Measurements from ENCODE around the gene PYGM.

Gene PYGM

DNA sequence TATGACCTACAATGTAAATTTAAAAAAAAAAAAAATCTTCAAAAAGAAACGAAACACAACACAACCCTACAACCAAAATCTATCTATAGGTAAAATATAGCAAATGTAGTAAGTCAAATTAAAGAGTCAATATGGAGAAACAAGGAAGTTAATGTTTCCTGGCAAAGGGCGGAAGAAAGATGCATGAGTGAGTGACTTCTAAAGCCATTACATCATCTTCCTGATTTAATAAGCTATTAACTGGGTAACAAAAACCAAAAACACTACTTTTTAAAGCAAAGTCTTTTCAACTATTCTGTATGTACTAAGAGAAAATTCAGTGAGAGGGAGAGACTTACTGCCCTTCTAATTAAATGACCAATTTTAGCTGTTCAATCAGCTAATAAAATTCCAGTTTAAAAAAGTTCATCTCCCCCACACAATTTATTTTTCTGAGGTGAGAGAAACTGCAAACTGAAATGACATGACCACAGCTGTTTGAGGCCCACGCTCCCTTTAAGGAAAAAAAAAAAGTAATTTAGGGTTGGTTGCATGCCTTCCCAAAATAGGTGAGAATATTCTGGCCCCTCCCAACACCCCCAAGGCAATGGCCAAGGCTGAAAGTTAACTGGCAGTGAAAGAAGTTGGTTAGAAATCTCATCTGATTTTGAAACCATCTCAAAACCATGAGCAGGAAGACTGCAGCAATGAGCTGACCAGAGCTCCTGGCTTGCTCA is 12.7 kb upstream of the PYGM start:
- no peak overlapping the region for H3K4me3 ChIP-seq (ENCODE audit: low read depth, low read length)
- no peak for DNase-seq (ENCODE audit: low read depth)

DNA sequence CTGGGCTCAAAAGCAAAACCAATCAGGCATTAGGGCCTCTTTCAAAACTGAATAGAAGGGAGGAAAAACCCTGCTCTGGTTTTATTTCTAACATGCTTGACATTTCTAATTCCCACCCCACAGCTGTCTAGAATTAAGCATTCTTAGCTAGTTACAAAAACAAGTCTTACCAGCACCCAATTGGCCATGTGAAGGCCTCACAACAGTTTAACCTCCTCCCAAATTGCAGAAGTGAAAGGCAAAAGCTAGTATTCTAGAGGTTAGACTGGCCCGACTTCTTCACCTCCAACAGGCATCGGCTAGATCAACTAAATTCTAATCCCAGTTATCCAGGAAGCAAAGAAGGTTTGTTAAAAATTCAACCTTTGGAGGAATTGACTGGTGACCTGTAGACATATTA is 12.1 kb upstream of the PYGM start:
- DNase-seq (ENCODE audit: low read depth) = no peak
- no peak overlapping the region for H3K4me3 ChIP-seq (ENCODE audit: low read depth, low read length)

DNA sequence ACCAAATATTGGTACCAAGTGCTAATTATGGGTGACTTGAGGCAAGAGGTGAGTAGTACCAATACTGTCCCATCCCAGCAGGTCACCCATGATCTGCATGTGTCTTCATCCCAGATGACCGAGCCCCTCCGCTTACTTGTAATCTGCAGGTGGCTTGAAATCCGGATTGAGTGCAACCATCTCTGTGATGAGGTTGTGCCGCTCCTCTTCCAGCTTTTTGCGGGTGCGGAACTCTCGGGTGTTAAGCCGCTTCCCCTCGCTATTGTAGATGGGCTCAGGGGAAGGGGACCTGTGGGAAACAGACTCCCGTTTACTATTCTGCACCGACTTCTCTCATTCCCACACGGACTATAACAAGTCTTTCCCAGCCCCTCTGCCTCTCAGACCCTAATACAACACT is 10.3 kb upstream of the PYGM start:
- no peak overlapping the region for H3K4me3 ChIP-seq (ENCODE audit: low read depth, low read length)
- DNase-seq (ENCODE audit: low read depth) = no peak

DNA sequence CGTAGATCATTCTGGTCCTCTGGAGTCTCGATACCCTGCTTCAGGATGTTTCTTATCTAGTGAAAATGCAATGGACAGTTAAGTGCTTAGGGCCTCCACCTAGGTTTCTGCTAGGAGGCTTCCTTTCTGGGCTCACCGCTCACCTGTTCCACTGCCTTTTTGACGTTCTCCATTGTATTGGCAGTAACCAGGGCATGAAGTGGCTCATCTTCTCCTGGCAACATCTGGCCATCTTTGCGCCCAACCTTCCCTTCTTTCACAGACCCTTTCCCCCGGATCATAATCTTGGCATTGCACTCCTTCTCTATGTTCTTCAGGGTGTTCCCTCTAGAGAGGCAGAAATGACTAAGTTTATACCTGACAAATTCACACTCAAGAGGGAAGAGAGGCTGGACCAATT is 9.5 kb upstream of the PYGM start:
- no peak overlapping the region for H3K4me3 ChIP-seq (ENCODE audit: low read depth, low read length)
- DNase-seq (ENCODE audit: low read depth) = no peak

DNA sequence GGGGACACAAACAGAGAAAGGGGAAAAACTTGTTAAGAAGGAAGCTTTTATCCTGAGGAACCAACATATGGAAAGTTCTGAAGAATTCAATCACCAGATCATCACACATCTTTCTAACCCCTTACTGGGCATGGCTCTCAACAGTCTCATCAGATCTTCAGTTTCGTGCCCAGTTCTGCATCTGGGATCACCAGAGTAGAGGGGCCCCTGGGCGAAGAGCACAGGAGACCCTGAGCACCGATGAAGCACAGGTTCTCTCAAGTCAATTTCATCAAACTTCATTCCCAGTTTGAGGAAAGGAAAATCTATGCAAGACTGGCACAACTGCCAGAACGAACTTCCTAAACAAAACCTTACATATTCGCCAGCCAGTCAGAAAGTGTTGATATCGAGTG is 8.5 kb upstream of the PYGM start:
- no peak for DNase-seq (ENCODE audit: low read depth)
- no peak overlapping the region for H3K4me3 ChIP-seq (ENCODE audit: low read depth, low read length)

DNA sequence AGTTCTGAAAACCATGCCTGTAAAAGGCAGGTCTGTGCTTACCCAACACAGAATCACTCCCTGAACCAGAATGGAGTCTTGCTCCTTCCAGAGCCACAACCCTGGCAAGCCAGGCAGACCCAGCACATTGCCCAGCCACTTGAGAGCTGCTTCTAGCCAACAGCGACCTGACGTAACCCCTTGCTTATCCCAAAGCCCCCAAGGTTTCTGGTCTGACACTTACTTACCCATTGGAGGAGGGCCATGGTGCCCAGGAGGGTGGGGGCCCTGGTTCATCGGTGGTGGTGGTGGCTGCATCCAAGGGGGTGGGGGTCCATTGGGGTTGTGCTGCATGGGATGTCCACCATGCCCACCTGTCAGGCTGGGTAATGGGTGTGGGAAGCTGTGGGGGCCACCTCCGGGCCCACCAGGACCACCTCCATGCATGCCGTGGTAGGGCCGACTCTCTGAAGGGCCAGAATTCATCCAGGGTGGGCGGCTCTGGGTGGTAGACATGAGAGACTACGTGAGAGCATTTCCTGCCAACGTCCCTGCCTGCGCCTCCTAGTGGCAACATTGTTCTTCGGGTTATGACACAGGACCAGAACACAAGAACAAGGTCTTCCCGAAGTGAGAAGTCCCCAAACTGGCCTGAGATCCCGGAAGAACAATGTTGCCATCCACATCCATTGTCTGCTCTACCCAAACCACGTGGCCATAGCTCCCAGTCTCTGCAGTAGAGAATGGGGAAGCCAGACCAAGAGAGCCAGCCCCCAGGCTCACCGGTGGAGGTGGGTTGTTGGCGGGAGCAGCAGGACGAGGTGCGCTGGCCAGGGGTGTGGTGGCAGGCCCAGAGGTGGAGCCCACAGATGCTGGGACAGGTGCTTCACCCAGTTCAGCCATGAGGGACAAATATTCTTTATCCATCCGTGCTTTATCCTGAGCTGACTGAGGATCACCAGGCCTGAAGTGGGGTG is 7.8 kb upstream of the PYGM start:
- no peak overlapping the region for H3K4me3 ChIP-seq (ENCODE audit: low read depth, low read length)
- no peak for DNase-seq (ENCODE audit: low read depth)

DNA sequence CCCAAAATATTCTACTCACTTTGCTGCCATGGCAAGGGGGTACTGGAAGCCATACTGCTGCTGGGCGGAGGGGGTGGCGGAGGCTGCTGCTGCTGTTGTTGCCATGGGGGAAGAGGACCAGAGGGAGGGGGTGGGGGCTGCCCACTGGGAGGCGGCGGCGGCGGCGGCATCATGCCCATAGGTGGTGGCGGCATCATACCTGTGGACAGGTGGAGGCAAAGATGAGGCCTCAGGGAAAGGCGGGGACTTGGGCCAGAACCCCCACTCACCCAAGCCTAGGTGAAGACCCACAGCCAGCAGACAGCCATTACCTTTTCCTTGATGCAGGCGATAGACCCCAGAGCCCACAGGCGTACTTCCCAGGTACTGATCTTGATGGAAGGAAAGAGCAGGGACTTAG is 7.1 kb upstream of the PYGM start:
- H3K4me3 ChIP-seq (ENCODE audit: low read depth, low read length) = no peak overlapping the region
- no peak for DNase-seq (ENCODE audit: low read depth)

DNA sequence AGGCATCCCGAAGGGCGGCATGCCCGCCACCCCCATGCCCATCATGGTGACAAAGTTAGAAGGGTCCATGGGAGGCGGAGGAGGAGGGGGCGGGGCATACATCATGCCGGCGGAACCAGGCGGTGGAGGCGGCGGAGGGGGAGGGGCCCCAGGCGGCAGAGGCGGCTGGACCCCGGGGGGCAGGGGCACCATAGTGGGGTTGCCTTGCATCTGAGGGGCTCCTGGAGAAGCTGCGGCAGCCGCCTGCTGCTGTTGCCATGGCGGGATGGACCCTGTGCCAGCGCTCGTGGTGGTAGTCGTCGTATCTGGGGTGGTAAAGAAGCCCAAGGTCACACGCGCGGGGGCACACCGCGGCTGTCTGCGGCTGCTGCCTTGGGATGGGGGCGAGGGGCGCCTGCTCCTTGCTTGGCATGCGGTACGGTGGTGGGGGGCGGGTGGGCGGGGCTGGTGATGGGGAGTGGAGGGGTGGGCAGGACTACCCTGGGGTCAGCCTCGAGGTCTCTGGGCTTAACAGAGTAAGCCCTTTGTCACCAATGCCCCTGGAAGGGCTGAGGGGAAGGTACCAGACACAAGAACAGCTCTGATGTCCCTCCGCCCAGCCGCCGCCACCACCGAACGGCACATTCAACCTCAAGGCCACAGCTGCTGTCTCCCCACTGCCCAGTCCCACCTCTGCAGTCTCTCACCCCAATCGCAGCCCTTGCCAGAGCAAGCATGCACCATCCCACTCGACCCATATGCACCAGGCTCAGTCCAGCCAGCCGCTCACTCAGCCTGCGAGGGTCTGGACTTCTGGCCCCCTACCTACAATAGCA is 6.3 kb upstream of the PYGM start:
- no peak overlapping the region for H3K4me3 ChIP-seq (ENCODE audit: low read depth, low read length)
- DNase-seq (ENCODE audit: low read depth) = no peak

DNA sequence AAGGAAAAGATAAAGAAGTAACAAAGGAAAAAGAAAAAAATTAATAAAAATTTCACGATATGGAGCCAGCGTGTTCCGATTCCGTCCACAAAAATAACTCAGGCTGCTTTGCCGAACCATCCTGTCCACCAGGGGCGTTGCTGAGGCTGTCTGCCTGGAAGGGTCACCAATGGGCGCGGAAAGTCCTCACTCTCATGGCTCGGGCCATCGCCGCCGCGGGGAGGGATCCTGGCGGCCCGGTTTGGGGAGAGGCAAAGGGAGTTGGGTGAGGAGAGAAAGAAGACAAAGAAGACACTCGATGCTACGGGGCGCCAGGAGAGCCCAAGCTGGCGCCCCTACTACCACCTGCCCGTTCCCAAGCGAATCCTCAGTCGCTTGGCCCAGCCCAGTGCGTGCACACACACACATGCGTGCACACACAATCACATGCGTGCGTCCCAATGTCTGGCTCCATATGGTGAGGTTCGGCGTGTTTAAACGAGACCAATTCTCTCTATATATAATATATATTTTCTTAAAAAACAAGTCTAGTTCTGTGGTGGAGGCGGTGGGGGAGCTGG is 5.6 kb upstream of the PYGM start:
- no peak overlapping the region for H3K4me3 ChIP-seq (ENCODE audit: low read depth, low read length)
- no peak for DNase-seq (ENCODE audit: low read depth)

DNA sequence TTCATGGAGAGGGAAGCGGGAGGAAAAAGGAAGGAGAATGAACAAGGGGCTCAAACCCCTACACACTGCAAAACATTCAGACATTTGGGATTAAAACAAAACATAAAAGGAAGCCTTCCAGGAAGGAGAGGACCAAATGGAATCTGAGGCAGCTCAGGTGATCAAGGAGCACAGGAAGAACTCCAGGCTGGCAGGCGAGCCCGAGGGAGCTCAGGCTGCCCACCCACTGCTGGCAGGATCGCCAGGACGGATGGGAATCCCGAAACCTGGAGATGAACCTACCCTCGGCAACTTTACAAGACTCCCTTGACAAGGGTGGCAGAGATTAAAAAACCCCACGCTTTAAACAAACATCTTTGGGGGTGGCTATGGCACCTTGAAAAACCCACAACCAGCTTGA is 5.0 kb upstream of the PYGM start:
- H3K4me3 ChIP-seq (ENCODE audit: low read depth, low read length) = no peak overlapping the region
- no peak for DNase-seq (ENCODE audit: low read depth)

DNA sequence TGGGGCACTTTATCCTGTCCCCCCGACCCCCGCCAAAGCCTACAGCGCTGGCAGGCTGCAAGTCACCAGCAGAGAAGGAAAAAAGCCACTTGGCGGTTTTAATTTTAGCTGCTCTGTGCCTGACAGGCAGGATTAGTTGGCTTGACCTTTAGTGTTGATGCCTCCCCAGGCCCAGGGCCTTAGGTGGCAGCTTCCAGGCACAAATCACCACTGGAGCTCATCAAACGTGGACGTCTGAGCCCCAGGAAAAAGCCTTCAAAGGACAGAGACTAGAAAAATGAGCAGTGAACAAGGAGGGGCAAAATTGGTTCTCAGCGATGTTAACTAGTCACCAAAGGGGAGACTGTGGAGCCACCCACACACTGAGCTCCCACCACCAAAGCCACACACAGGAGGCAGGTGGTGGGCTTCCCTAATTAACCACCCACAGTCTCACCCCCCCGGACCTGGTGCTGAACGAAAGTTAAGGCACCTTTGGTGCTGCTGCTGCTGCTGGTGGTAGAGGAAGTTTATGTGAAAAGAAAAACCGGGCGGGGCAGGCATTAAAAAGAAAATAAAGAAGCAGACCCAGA is 4.4 kb upstream of the PYGM start:
- H3K4me3 ChIP-seq (ENCODE audit: low read depth, low read length) = no peak overlapping the region
- DNase-seq (ENCODE audit: low read depth) = no peak

DNA sequence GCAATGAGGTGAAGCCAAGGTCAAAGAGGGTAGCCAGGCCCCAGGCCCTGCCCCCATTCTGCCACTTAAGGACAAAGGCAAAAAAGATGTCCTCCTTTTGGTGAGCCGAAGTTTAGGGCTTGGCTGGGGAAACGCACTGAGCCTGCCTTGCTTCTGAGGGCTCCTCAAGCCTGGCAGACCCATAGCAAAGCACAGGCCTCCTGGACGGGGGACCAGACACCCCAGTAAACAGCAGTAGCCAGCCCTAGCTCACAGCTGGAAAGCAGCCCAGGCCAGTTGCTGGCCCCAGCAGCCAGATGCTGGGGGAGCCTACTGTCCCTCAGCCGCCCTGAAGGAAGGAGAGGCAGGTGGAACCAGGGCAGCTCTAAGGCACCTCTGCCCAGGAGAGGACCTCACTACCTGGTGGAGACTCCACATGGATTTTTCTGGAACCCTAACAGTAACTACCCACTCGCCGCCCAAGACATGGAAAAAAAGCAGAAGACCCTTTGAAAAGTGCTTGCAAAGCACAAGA is 3.8 kb upstream of the PYGM start:
- DNase-seq (ENCODE audit: low read depth) = no peak
- H3K4me3 ChIP-seq (ENCODE audit: low read depth, low read length) = no peak overlapping the region

DNA sequence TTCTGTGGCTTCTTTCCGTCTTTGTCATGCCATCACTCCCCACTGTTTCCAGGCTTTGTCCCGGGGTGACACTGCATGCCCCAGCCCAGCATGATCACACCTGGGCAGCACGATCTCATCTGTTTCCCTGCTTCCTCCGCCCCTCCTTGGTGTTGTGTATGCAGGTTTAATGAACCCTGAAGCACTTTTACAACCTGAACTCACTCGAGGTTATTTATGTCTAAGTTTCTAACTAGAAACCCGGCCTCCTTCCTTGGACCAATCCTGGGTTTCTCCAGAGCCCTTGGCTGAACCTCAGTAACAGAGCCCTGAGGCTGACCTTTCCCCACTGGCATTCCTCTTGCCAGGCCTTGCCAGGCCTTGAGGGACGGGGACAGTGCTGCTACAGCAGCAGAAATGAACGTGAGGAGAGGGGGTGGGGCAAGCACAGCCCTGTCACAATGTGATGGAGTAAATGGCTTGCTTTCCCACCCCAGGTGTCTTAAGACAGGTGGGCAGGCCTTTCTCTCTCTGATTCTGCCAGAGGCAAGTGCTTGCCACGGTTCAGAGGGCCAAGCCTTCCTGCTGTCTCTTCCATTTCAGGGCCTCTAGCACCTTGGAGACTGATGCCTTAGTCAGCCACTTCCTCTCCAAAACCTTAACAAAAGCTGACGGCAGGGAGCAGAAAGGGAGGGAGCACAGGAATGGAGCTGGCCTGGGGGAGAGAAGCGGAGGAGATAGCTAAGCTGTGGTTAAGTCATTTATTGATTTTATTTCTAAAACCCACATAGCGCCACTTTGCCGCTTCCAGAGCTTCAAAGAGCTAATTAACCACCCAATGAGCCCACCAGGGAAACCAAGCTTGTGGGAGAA is 3.1 kb upstream of the PYGM start:
- DNase-seq (ENCODE audit: low read depth) = peak; percentile 32
- H3K4me3 ChIP-seq (ENCODE audit: low read depth, low read length) = no peak overlapping the region

DNA sequence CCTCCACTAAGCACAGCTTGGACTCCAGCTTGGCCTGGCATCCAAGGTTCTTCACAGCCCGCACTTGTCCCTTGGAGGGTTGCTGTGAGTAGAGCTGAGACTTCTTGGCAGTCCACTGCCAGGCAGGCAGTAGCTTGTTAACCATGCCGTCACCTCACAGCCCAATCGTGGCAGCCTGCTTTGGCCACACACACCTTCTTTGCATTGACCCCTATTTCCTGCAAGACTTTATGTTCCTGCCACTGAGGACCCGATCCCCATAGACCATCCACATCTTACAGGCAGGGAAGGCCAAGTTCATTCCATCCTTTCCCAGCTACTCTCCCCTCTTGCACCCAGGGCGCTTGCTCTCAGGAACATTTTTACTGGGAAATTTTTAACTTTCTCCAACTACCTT is 2.5 kb upstream of the PYGM start:
- no peak for DNase-seq (ENCODE audit: low read depth)
- no peak overlapping the region for H3K4me3 ChIP-seq (ENCODE audit: low read depth, low read length)

DNA sequence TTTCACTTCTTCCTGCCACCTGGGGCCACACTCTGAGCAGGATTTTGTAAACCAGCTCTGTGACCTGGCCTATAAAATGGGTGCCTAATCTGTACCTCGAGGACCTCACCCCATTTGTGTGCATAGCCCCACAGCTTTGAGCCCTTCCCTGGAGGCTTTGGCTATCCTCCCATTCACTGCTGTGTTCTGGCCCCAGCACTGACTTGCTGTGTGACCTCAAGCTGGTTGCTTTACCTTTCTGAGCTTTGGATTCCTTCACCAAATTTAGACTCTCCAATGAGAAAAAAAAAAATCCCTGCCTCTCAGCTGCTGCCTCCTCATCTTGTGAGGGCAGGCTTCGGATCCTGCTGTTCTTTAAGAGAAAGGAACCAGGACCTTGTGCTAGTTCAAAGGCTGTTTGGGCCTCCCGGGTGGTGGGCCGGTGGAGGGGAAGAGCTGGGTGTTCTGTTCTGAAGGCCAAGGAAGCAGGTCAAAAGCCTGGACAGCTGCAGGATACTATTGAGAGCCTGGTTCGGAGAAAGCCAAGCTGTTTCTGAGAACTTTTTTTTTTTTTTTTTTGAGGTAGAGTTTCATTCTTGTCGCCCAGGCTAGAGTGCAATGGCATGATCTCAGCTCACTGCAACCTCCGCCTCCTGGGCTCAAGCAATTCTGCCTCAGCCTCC is 1.1 kb upstream of the PYGM start:
- no peak overlapping the region for H3K4me3 ChIP-seq (ENCODE audit: low read depth, low read length)
- no peak for DNase-seq (ENCODE audit: low read depth)

DNA sequence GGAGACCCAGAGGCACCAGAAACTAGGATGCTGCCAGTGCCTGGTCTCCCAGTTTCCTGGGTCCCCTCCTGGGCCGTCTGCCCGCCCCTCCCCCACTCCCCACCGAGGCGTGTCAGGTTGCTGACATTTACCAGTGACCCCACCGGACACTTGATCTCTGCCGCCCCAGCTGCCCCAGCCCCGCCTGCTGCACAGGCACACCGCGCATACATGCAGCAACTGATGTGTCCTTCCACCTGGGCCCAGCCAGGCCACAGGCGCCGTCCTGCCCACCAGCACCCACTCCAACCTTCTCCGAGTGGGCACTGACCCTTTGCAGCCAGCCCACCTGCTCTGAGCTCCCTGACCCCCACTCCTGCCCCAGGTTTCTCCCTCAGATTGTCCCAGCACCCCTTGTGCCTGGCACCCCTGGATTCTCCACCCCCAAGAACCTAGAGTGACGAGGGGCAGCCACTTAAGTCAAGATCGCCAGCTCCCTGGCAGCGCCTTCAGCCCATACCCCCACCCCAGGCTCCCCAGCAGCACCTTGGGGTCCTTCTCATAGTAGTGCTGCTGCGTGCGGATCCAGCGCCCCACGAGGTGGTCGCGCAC is 548 bp downstream of the PYGM start:
- H3K4me3 ChIP-seq (ENCODE audit: low read depth, low read length) = peak overlapping the region; percentile 6
- no peak for DNase-seq (ENCODE audit: low read depth)

DNA sequence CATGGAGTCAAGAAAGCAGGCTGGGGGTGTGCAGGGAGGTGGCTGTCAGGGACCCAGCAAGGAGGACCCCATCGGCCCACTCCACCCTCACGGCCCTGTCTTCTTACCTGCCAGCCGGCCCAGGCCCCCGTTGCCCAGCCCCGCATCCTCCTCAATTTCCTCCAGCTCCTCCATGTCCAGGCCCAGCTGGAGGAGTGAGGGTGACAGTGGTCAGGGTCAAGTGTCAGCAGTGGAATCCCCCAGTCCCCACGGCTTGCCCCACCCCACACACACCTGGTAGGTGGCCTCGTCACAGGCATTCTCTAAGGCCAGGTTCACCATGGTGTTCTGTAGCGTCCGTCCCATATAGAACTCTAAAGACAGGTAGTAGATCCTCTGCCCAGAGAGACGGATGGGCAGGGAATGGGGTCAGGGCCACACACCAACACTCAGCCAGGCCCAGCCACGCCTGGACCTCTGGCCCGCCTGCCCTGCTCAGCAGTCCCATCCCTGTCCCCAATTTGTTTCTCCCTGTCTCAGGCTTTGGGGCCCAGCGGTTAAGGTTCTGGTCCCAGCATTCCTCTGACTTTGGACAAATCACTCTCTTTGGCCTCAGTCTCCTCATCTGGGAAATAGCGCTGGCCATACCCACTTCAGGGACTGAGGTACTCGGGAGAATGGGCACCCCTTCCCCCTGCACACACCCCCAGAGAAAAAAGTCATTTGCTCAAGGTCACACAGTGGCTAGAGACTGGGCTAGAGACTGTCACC is 1.3 kb downstream of the PYGM start:
- DNase-seq (ENCODE audit: low read depth) = no peak
- H3K4me3 ChIP-seq (ENCODE audit: low read depth, low read length) = no peak overlapping the region

All from skeletal muscle cell (primary cell).